GM12878 (cell line): Measurements from ENCODE around the gene PIK3C3.

Source experiments
- POLR2A ChIP-seq: IDR thresholded peaks from 2 replicates; pipeline ENCODE4 v1.6.1; 2011; ENCODE audit warnings: low read depth, mild to moderate bottlenecking, low read length
- TF ChIP-seq, protein P1 (sequence below), 3 experiments: IDR thresholded peaks in 2 of 3; conservative IDR thresholded peaks in 1 of 3; 2 replicates each; pipeline ENCODE4 v1.5.1; 2011; ENCODE audit warnings: low read depth in 3 of 3, low read length in 3 of 3, mild to moderate bottlenecking in 3 of 3, control low read depth in 2 of 3, moderate library complexity in 2 of 3, inconsistent platforms in 1 of 3, mixed read lengths in 1 of 3; ENCODE audit not compliant: control insufficient read depth in 2 of 3, insufficient read depth in 1 of 3; ENCODE audit errors: extremely low read depth in 1 of 3

DNA sequence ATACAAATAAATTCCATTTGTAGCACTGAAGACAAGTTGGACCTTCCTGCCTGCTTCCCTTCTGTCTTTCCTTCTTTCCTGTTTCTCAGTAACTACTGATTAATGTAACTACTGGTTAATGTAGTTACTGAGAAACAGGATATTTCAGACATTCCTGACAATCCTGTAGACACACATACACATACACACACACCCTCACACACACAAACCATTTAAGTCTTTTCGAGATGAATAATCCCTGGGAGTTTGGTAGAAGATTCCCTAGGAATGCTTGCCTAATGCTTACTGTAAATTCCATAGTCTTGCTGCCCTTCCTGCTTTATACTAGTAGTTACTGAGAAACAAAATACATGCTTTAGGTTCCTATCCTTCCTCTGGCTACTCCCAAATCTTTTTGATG, 83.9 kb downstream of the PIK3C3 start:
- no peak for TF ChIP-seq POLR2A
- TF ChIP-seq, protein P1, sequence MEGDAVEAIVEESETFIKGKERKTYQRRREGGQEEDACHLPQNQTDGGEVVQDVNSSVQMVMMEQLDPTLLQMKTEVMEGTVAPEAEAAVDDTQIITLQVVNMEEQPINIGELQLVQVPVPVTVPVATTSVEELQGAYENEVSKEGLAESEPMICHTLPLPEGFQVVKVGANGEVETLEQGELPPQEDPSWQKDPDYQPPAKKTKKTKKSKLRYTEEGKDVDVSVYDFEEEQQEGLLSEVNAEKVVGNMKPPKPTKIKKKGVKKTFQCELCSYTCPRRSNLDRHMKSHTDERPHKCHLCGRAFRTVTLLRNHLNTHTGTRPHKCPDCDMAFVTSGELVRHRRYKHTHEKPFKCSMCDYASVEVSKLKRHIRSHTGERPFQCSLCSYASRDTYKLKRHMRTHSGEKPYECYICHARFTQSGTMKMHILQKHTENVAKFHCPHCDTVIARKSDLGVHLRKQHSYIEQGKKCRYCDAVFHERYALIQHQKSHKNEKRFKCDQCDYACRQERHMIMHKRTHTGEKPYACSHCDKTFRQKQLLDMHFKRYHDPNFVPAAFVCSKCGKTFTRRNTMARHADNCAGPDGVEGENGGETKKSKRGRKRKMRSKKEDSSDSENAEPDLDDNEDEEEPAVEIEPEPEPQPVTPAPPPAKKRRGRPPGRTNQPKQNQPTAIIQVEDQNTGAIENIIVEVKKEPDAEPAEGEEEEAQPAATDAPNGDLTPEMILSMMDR (IDR thresholded peaks at IDR 0.05 in 2 of 3, conservative IDR thresholded peaks at IDR 0.05 in 1 of 3; ENCODE audit: control insufficient read depth in 2 of 3, extremely low read depth in 1 of 3, insufficient read depth in 1 of 3, low read depth in 3 of 3, low read length in 3 of 3), result no peak
